Peyer's patch (tissue), 4 donors: ENCODE results near the gene MUC21.

Experiments
- POLR2A ChIP-seq, 2 donors: fragments of 450-650 bp; IDR thresholded peaks; one replicate each; pipeline ENCODE4 v1.5.1; 2017; ENCODE audit warnings: antibody characterized with exemption in 2 of 2, mild to moderate bottlenecking in 2 of 2, moderate library complexity in 2 of 2
- TF ChIP-seq, protein P1 (sequence below), 6 experiments: fragments of 450-650 bp in 4 of 6; fragments of 200-600 bp in 2 of 6; sonication (generic) in 1 of 6; IDR thresholded peaks; one replicate each; pipeline ENCODE4 v1.5.1; 2017 to 2019; ENCODE audit warnings: antibody characterized with exemption in 6 of 6, mild to moderate bottlenecking in 3 of 6, moderate library complexity in 1 of 6

DNA sequence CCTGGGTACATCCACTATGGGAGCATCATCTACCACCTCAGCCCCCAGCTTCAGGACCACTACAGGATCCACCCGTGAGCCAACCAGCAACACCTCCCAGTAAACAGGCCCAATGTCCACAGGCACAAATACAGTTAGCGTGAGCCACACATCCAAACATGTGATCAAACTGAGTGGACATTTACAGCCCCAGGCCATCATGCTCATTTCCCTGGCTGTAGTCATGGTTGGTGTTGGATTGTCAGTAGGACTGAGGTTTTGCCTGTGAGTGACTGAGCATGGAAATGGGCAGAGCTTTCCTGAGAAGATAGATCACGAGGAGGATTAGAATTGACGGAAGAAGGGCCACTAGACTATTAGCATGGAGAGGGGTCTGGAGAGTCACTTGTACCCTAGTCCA, 10.7 kb upstream of the MUC21 start:
- no peak for TF ChIP-seq POLR2A (IDR thresholded peaks at IDR 0.05)
- TF ChIP-seq, protein P1, sequence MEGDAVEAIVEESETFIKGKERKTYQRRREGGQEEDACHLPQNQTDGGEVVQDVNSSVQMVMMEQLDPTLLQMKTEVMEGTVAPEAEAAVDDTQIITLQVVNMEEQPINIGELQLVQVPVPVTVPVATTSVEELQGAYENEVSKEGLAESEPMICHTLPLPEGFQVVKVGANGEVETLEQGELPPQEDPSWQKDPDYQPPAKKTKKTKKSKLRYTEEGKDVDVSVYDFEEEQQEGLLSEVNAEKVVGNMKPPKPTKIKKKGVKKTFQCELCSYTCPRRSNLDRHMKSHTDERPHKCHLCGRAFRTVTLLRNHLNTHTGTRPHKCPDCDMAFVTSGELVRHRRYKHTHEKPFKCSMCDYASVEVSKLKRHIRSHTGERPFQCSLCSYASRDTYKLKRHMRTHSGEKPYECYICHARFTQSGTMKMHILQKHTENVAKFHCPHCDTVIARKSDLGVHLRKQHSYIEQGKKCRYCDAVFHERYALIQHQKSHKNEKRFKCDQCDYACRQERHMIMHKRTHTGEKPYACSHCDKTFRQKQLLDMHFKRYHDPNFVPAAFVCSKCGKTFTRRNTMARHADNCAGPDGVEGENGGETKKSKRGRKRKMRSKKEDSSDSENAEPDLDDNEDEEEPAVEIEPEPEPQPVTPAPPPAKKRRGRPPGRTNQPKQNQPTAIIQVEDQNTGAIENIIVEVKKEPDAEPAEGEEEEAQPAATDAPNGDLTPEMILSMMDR (IDR thresholded peaks at IDR 0.05): no peak
